ENCODE measurements around the gene MUC5B.

- TF ChIP-seq CTCF (conservative IDR thresholded peaks at IDR 0.05 in 1 of 2, IDR thresholded peaks at IDR 0.05 in 1 of 2; ENCODE audit: low read depth in 1 of 2, low read length in 2 of 2), result no peak
- TF ChIP-seq EZH2 (IDR thresholded peaks at IDR 0.05; ENCODE audit: low read length, missing control alignments), result no peak
These were observed 31.3 kb downstream of the MUC5B start for GRCh38 chr11:1254086-1254648.
